Mesothelial cell of epicardium (in vitro differentiated cells): ENCODE results near the gene TTC28. TPM values are rescaled to one million over a fixed set of nuclear protein-coding genes. Genes with fewer than 3 reads are reported as not detected.

ENCODE experiments used
- DNase-seq, 2 experiments: peaks; one replicate each; pipeline ENCODE4 v3.0.0; 2021; ENCODE audit warnings: low spot score in 2 of 2; ENCODE audit not compliant: unreplicated experiment in 2 of 2
- H3K27ac Mint-ChIP-seq: 2 replicates; pipeline ENCODE4 v1.8.0; 2021; ENCODE audit warnings: mixed read lengths
- H3K27me3 Mint-ChIP-seq: 2 replicates; pipeline ENCODE4 v1.8.0; 2021; ENCODE audit warnings: low read depth, mixed read lengths
- H3K36me3 Mint-ChIP-seq: 2 replicates; pipeline ENCODE4 v1.8.0; 2021; ENCODE audit warnings: mixed read lengths
- H3K4me1 Mint-ChIP-seq: 2 replicates; pipeline ENCODE4 v1.8.0; 2021; ENCODE audit warnings: mixed read lengths
- H3K4me3 Mint-ChIP-seq: 2 replicates; pipeline ENCODE4 v1.8.0; 2021; ENCODE audit warnings: mild to moderate bottlenecking, moderate library complexity, mixed read lengths
- H3K9me3 Mint-ChIP-seq: 2 replicates; pipeline ENCODE4 v1.8.0; 2021; ENCODE audit warnings: mixed read lengths
- total RNA-seq: library from RNA; stranded (reverse); gene quantifications from 3 replicates; pipeline ENCODE4 v1.2.1, GENCODE V29; 2021
- TF ChIP-seq, protein P1 (sequence below): fragments of 200-600 bp; sonication (generic); IDR thresholded peaks from one replicate; pipeline ENCODE4 v1.5.0; 2021; ENCODE audit warnings: antibody characterized with exemption; ENCODE audit not compliant: unreplicated experiment

The TTC28 gene
- total RNA-seq, 1 donor from 2014 or later, result 95.9 TPM

DNA sequence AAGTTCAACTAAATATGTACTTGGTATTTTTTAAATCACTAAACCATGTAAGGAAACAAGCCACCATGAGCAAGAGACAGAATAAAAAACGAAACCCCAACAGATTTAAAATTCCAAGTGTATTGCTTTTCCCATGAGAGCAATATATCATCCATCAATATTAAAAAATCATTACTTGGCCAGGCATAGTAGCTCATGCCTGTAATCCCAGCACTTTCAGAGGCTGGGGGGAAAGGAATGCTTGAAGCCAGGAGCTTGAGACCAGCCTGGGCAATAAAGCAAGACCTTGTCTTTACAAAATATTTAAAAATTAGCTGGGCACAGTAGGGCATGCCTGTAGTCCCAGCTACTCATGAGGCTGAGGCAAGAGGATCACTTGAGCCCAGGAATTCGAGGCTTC, 190.8 kb downstream of the TTC28 start:
- Mint-ChIP-seq H3K9me3 (peaks cover 17% of the 10 kb centered on the region), H3K36me3 (peaks cover 9% of the 10 kb centered on the region), H3K27ac (no peak overlapping the region), H3K4me1 (peaks cover 19% of the 10 kb centered on the region), H3K4me3 (no peak overlapping the region), H3K27me3 (no peaks in the 10 kb centered on the region)
- TF ChIP-seq, protein P1, sequence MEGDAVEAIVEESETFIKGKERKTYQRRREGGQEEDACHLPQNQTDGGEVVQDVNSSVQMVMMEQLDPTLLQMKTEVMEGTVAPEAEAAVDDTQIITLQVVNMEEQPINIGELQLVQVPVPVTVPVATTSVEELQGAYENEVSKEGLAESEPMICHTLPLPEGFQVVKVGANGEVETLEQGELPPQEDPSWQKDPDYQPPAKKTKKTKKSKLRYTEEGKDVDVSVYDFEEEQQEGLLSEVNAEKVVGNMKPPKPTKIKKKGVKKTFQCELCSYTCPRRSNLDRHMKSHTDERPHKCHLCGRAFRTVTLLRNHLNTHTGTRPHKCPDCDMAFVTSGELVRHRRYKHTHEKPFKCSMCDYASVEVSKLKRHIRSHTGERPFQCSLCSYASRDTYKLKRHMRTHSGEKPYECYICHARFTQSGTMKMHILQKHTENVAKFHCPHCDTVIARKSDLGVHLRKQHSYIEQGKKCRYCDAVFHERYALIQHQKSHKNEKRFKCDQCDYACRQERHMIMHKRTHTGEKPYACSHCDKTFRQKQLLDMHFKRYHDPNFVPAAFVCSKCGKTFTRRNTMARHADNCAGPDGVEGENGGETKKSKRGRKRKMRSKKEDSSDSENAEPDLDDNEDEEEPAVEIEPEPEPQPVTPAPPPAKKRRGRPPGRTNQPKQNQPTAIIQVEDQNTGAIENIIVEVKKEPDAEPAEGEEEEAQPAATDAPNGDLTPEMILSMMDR, result no peak
- DNase-seq, result no peak

DNA sequence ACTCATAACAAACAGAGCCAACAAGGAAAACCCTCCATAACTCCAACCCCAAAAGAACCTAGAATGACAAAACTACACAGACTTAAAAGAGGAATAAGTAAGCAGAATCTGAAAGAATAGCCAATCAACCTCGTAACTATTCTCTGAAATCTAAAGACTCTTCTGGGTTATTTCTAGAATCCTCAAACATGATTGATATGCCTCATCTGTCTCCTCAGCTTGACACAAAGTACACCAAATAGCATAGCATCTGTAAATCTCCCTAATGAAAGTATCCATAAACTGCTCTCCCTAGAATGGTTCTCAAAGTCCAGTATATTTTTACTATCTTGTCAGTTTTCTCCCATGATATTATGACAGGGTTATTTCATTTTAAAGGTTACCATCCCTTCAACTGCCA, 195.0 kb downstream of the TTC28 start:
- H3K27me3 Mint-ChIP-seq, result no peaks in the 10 kb centered on the region
- TF ChIP-seq, protein P1, result no peak
- peak overlapping the region; percentile 8 for H3K27ac Mint-ChIP-seq
- peaks cover 8% of the 10 kb centered on the region for H3K9me3 Mint-ChIP-seq
- no peak overlapping the region for H3K4me3 Mint-ChIP-seq
- peaks cover 3% of the 10 kb centered on the region for H3K36me3 Mint-ChIP-seq
- no peak for DNase-seq
- H3K4me1 Mint-ChIP-seq, result peaks cover 25% of the 10 kb centered on the region

DNA sequence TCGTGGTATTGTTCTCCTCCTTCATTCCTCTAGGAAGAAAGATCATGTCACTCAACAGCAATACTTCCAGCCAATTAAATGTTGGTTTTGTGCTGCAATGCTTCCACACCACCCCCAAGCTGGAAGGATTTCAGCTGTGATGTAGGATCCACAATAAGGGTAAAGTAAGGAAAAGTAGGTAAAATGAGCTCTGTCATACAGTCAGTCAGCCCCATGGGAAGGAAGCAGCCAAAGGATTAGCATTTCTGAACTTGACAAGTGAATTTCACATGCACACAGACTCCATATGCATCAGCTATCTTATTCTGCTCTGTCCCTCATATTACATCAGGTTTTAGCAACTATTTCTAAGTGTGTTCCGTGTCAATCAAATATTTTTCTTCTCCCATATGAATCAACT, 197.9 kb downstream of the TTC28 start:
- H3K4me1 Mint-ChIP-seq, result peaks cover 20% of the 10 kb centered on the region
- H3K27me3 Mint-ChIP-seq, result no peaks in the 10 kb centered on the region
- TF ChIP-seq, protein P1, result no peak
- no peak for DNase-seq
- H3K36me3 Mint-ChIP-seq, result peaks cover 3% of the 10 kb centered on the region
- no peak overlapping the region for H3K4me3 Mint-ChIP-seq
- H3K27ac Mint-ChIP-seq, result no peak overlapping the region
- H3K9me3 Mint-ChIP-seq, result peaks cover 13% of the 10 kb centered on the region

DNA sequence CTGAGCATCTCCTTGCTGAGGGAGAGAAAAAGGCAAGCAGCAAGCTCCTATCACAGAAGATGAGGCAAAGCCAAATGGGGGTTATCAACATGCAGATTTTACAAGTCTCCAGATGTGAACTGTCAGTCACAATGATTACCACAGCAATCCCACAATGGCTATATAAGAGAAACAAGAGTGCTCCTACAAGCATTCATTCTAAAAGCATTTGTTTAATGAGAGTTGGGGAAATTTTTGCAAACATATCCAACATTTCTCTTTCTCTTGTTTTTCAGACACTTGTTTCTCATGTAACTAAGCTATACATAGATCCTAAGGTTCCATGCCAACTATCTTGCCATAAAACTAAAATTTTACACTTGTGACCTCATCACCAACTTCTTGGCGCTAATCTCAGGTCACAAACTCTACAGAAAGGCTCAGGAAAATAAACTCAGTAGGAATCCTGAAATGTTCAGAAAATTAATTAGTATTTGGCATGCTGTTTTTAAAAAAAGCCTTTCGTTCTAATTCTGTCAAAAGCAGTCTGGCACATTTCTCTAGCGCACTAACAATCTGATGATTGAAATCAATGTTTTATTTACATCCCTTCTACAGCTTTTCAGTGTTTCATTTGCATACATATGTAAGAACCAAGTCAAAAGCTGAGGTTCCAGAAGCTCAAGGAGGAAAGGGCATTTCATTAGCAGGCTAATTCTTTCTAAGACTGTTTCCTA, 199.5 kb downstream of the TTC28 start:
- Mint-ChIP-seq H3K36me3 (no peaks in the 10 kb centered on the region), H3K27me3 (no peaks in the 10 kb centered on the region), H3K4me1 (peaks cover 12% of the 10 kb centered on the region), H3K27ac (no peak overlapping the region), H3K4me3 (no peak overlapping the region), H3K9me3 (peaks cover 7% of the 10 kb centered on the region)
- TF ChIP-seq, protein P1, result no peak
- DNase-seq, result no peak

DNA sequence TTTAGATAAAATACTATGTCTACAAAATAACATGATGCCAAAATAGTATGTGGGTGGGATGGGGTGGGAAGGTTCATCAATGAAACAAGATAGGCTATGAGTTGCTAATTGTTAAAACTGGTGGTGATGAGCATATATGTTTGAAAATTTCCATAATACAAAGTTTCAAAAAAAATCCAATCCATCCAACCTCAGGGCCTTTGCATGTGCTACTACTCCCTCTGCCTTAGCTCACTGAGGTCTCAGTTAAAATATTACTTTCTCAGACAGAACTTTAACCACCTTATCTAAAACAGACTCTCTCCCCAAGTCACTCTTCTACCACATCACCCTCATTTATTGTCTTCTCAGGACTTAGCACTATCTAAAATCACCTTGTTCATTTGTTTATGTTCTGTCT, 201.1 kb downstream of the TTC28 start:
- no peaks in the 10 kb centered on the region for H3K36me3 Mint-ChIP-seq
- H3K4me3 Mint-ChIP-seq, result no peak overlapping the region
- H3K4me1 Mint-ChIP-seq, result peaks cover 6% of the 10 kb centered on the region
- peaks cover 17% of the 10 kb centered on the region for H3K9me3 Mint-ChIP-seq
- no peak overlapping the region for H3K27ac Mint-ChIP-seq
- no peaks in the 10 kb centered on the region for H3K27me3 Mint-ChIP-seq
- DNase-seq, result no peak
- TF ChIP-seq, protein P1, result no peak
